A673 (cell line): ENCODE data around the gene ATP8A2. TPM values are rescaled to one million over a fixed set of nuclear protein-coding genes. Genes with fewer than 3 reads are reported as not detected.

Experiments
- BruUV-seq: library from RNA; stranded (reverse); fragments of 400-500 nt; replicated peaks from 2 replicates; lab custom pipeline; 2021; lab: Mats Ljungman, UMichigan
- CTCF ChIA-PET: fragments of 300-600 bp; sonication (Branson Sonifier 250); formaldehyde crosslinking; loops from one replicate; lab custom pipeline; 2022; ENCODE audit warnings: antibody characterized with exemption; lab: Charles Lee
- POLR2A ChIA-PET: fragments of 300-600 bp; sonication (Branson Sonifier 250); formaldehyde crosslinking; loops from one replicate; lab custom pipeline; 2022; ENCODE audit warnings: antibody characterized with exemption; ENCODE audit not compliant: low non-redundant PET; lab: Charles Lee
- DNase-seq: peaks from one replicate; pipeline ENCODE4 v3.0.0-alpha.2; 2015; ENCODE audit warnings: low spot score
- H3K27ac ChIP-seq: fragments of 200-600 bp; sonication (generic); 2 replicates; pipeline ENCODE4 v1.5.1; 2016; ENCODE audit warnings: mixed run types, low read depth, mild to moderate bottlenecking, mixed read lengths, antibody characterized with exemption, low read length; ENCODE audit not compliant: poor library complexity, severe bottlenecking
- H3K27me3 ChIP-seq: fragments of 200-600 bp; sonication (generic); replicated peaks from 2 replicates; pipeline ENCODE4 v1.6.1; 2017; ENCODE audit warnings: mixed run types, low read depth, mild to moderate bottlenecking, mixed read lengths, antibody characterized with exemption, low read length; ENCODE audit not compliant: insufficient read depth, poor library complexity
- H3K36me3 ChIP-seq: fragments of 200-600 bp; sonication (generic); 2 replicates; pipeline ENCODE4 v1.6.1; 2016; ENCODE audit warnings: mixed run types, mild to moderate bottlenecking, mixed read lengths, antibody characterized with exemption, low read length; ENCODE audit not compliant: insufficient read depth, poor library complexity, severe bottlenecking
- H3K4me1 ChIP-seq: fragments of 200-600 bp; sonication (generic); 2 replicates; pipeline ENCODE4 v1.6.1; 2017; ENCODE audit warnings: mixed run types, mild to moderate bottlenecking, mixed read lengths, antibody characterized with exemption, low read length; ENCODE audit not compliant: insufficient read depth, poor library complexity, severe bottlenecking
- H3K4me3 ChIP-seq: fragments of 200-600 bp; sonication (generic); 2 replicates; pipeline ENCODE4 v1.5.1; 2016; ENCODE audit warnings: low read depth, mixed run types, mild to moderate bottlenecking, mixed read lengths, low read length; ENCODE audit not compliant: poor library complexity, severe bottlenecking
- H3K9me3 ChIP-seq: fragments of 200-600 bp; sonication (generic); 2 replicates; pipeline ENCODE4 v1.6.1; 2016; ENCODE audit warnings: mixed run types, low read depth, mild to moderate bottlenecking, mixed read lengths, antibody characterized with exemption, low read length; ENCODE audit not compliant: poor library complexity, severe bottlenecking
- EZH2 ChIP-seq: fragments of 200-600 bp; sonication (generic); IDR thresholded peaks from 2 replicates; pipeline ENCODE4 v1.6.1; 2017; ENCODE audit warnings: borderline replicate concordance, low read depth, mild to moderate bottlenecking, mixed read lengths, antibody characterized with exemption, low read length; ENCODE audit not compliant: poor library complexity, severe bottlenecking
- intact Hi-C: fragments of 100-400 bp; cut with micrococcal nuclease; formaldehyde crosslinking; loops from one replicate; pipeline ENCODE4 v1.10.0; 2022; ENCODE audit not compliant: unreplicated experiment
- total RNA-seq: library from RNA; stranded (reverse); gene quantifications from 2 replicates; pipeline ENCODE4 v1.2.3, GENCODE V29; 2021
- TF ChIP-seq, protein P1 (sequence below): fragments of 300-800, 200-600 bp; sonication (generic); conservative IDR thresholded peaks from 2 replicates; pipeline ENCODE4 v1.5.1; 2017; ENCODE audit warnings: low read depth, mild to moderate bottlenecking, antibody characterized with exemption, low read length, moderate library complexity, mixed read lengths

ATP8A2 gene
- total RNA-seq, 1 experiment from 2014 or later: 0.92 TPM

GRCh38 chr13:25843692-25844091, 471.9 kb downstream of the ATP8A2 start:
- no peaks in the 10 kb centered on the region for H3K27me3 ChIP-seq
- TF ChIP-seq, protein P1, sequence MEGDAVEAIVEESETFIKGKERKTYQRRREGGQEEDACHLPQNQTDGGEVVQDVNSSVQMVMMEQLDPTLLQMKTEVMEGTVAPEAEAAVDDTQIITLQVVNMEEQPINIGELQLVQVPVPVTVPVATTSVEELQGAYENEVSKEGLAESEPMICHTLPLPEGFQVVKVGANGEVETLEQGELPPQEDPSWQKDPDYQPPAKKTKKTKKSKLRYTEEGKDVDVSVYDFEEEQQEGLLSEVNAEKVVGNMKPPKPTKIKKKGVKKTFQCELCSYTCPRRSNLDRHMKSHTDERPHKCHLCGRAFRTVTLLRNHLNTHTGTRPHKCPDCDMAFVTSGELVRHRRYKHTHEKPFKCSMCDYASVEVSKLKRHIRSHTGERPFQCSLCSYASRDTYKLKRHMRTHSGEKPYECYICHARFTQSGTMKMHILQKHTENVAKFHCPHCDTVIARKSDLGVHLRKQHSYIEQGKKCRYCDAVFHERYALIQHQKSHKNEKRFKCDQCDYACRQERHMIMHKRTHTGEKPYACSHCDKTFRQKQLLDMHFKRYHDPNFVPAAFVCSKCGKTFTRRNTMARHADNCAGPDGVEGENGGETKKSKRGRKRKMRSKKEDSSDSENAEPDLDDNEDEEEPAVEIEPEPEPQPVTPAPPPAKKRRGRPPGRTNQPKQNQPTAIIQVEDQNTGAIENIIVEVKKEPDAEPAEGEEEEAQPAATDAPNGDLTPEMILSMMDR: no peak
- no peak for TF ChIP-seq EZH2
- BruUV-seq: no TSS peak
- ChIA-PET CTCF (no interaction called here), POLR2A (no interaction called here)
- H3K4me1 ChIP-seq: peaks cover 6% of the 10 kb centered on the region
- intact Hi-C loops: no loop called here
- no peak for DNase-seq
- no peak overlapping the region for H3K4me3 ChIP-seq
- H3K9me3 ChIP-seq: no peaks in the 10 kb centered on the region
- no peak overlapping the region for H3K27ac ChIP-seq
- no peaks in the 10 kb centered on the region for H3K36me3 ChIP-seq

DNA sequence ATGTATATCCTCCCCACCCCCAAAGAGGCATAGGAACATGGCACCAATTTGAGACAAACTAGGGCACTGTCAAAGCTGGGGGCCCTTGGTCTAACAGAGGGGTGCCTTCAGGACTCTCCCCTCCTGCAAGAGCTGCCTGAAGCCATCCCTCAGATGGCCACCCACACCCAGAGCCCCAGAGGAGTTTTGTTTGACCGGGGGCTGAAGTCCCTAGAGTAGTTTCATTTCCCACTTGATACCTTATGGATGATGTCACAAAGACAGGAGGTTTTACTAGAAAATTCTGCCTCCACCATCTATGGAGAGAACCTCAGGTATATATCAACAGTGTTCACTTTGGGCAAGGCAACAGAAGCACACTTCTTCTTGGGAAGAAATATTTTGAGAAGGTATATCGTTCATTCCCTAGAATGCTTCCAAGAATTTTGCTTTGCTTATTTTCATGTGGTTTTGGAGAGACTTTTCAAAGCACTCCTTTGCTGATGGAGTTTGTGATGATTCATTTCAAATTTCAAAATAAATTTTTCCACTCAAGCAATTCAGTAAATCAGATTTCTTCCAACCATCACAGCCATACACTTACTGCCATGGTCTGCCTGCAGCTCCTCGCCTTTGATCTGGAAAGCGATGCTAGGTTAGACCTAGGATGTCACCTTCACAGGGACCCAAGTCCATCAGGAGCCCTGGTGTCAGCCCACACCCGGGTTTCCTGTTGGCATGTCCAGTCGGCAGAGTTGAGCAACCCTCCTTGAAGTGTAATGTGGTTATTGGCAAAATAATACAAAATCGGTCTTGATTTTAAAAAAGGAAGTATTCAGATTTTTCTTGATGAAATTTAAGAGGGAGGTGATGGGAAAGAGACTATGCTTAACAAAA, 473.0 kb downstream of the ATP8A2 start:
- CTCF ChIA-PET: no interaction called here
- BruUV-seq: no TSS peak
- Histone ChIP-seq H3K27me3 (no peaks in the 10 kb centered on the region), H3K9me3 (no peaks in the 10 kb centered on the region), H3K36me3 (no peaks in the 10 kb centered on the region), H3K4me3 (no peak overlapping the region), H3K27ac (no peak overlapping the region), H3K4me1 (peaks cover 6% of the 10 kb centered on the region)
- no peak for DNase-seq
- TF ChIP-seq EZH2: no peak
- TF ChIP-seq, protein P1: no peak
- intact Hi-C loops: no loop called here
- POLR2A ChIA-PET: no interaction called here

GRCh38 chr13:25846222-25846984, 474.6 kb downstream of the ATP8A2 start:
- ChIA-PET CTCF (no interaction called here), POLR2A (no interaction called here)
- intact Hi-C loops: no loop called here
- TF ChIP-seq EZH2: no peak
- TF ChIP-seq, protein P1: no peak
- no peaks in the 10 kb centered on the region for H3K4me1 ChIP-seq
- no peaks in the 10 kb centered on the region for H3K36me3 ChIP-seq
- no peaks in the 10 kb centered on the region for H3K27me3 ChIP-seq
- DNase-seq: no peak
- H3K27ac ChIP-seq: no peak overlapping the region
- no peak overlapping the region for H3K4me3 ChIP-seq
- no TSS peak for BruUV-seq
- H3K9me3 ChIP-seq: no peaks in the 10 kb centered on the region
